Measurements from ENCODE around the gene CRACR2B.

DNA sequence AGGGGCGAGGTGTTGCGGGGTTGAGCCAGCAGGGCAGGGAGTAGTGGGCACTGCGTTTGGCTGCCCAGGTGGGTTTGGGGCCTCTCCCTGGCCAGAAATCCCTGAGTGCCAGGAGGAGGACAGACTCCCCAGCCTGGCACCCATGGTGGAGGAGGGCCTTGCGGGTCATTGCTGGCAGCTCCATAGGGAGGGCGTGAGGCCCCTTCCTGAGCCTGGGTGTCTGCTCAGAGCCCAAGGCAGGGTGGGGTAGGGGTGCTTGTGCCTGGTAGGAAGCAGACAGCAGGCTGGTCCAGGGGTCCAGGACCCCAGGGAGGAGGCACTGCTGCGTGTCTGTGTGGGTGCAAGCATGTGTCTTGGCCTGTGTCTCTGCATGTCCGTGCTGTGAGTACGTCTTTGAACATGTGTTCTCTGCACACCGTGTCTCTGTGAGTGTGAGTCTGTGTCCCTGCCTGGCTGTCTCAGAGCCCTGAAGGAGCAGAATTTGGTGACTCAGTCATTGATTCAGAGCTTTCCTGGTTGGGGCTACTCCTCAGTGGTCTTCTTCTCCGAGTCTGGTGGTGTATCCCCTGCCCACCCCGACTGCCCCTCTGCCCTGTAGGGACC is 18.9 kb downstream of the CRACR2B start:
- TF ChIP-seq, protein P1, sequence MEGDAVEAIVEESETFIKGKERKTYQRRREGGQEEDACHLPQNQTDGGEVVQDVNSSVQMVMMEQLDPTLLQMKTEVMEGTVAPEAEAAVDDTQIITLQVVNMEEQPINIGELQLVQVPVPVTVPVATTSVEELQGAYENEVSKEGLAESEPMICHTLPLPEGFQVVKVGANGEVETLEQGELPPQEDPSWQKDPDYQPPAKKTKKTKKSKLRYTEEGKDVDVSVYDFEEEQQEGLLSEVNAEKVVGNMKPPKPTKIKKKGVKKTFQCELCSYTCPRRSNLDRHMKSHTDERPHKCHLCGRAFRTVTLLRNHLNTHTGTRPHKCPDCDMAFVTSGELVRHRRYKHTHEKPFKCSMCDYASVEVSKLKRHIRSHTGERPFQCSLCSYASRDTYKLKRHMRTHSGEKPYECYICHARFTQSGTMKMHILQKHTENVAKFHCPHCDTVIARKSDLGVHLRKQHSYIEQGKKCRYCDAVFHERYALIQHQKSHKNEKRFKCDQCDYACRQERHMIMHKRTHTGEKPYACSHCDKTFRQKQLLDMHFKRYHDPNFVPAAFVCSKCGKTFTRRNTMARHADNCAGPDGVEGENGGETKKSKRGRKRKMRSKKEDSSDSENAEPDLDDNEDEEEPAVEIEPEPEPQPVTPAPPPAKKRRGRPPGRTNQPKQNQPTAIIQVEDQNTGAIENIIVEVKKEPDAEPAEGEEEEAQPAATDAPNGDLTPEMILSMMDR (IDR thresholded peaks at IDR 0.05), result no peak
- no peak for TF ChIP-seq POLR2A (IDR thresholded peaks at IDR 0.05)

Measured in uterus (tissue), 2 donors.